Upper lobe of right lung (tissue), 1 donor: ENCODE measurements around the gene DMRT1. TPM values are rescaled to one million over a fixed set of nuclear protein-coding genes. Genes with fewer than 3 reads are reported as not detected.

Experiments used
- ATAC-seq: fragments of 200-7000 bp; cut with Tn5 transposase; one replicate; pipeline ENCODE4 v1.9.1; 2020; ENCODE audit warnings: mild to moderate bottlenecking, moderate library complexity
- DNase-seq: peaks from one replicate; pipeline ENCODE4 v3.0.0-alpha.2; 2020
- H3K27ac ChIP-seq: fragments of 200-600 bp; one replicate; pipeline ENCODE4 v1.8.0; 2022
- H3K27me3 ChIP-seq: fragments of 200-600 bp; one replicate; pipeline ENCODE4 v1.8.0; 2022; ENCODE audit warnings: mild to moderate bottlenecking
- H3K36me3 ChIP-seq: fragments of 200-600 bp; one replicate; pipeline ENCODE4 v1.8.0; 2022
- H3K4me1 ChIP-seq: fragments of 200-600 bp; one replicate; pipeline ENCODE4 v1.8.0; 2022
- H3K4me3 ChIP-seq: fragments of 200-600 bp; one replicate; pipeline ENCODE4 v1.8.0; 2022; ENCODE audit warnings: mild to moderate bottlenecking
- H3K9me3 ChIP-seq: fragments of 200-600 bp; one replicate; pipeline ENCODE4 v1.8.0; 2022
- CTCF ChIP-seq: fragments of 200-600 bp; IDR thresholded peaks from one replicate; pipeline ENCODE4 v1.8.0; 2022; ENCODE audit warnings: antibody characterized with exemption
- intact Hi-C: fragments of 100-400 bp; cut with DNase I; formaldehyde crosslinking; loops from one replicate; pipeline ENCODE4 v1.11.0; 2022
- total RNA-seq: library from RNA; stranded (reverse); fragmentation: NEBNext Ultra II Directional; extraction: Animal tissue kit (Norgen Biotek cat#: 25700); gene quantifications from one replicate; pipeline ENCODE4 v1.2.1, GENCODE V29; 2021
- donor health status: DM: no; HTN: yes; CAD: no; lungs with severe emphysema.

Gene DMRT1
- total RNA-seq, 1 donor from 2014 or later: not detected

- H3K9me3 ChIP-seq: no peaks in the 10 kb centered on the region
- peaks cover 98% of the 10 kb centered on the region for H3K27me3 ChIP-seq
- no peak for TF ChIP-seq CTCF
- DNase-seq (no peak), ATAC-seq (no peak)
- intact Hi-C loops: no loop called here
- H3K27ac ChIP-seq: no peak overlapping the region
- H3K4me3 ChIP-seq: no peak overlapping the region
- no peaks in the 10 kb centered on the region for H3K36me3 ChIP-seq
- peaks cover 13% of the 10 kb centered on the region for H3K4me1 ChIP-seq
Measured at GRCh38 chr9:967903-968641, 126.6 kb downstream of the DMRT1 start.

- H3K27ac ChIP-seq: no peak overlapping the region
- TF ChIP-seq CTCF: no peak
- DNase-seq (no peak), ATAC-seq (no peak)
- H3K36me3 ChIP-seq: no peaks in the 10 kb centered on the region
- intact Hi-C loops: no loop called here
- no peak overlapping the region for H3K4me3 ChIP-seq
- peaks cover 100% of the 10 kb centered on the region for H3K27me3 ChIP-seq
- H3K4me1 ChIP-seq: peaks cover 13% of the 10 kb centered on the region
- H3K9me3 ChIP-seq: no peaks in the 10 kb centered on the region
Measured at GRCh38 chr9:969310-970150, 128.0 kb downstream of the DMRT1 start.

- Histone ChIP-seq H3K9me3 (no peaks in the 10 kb centered on the region), H3K27me3 (peaks cover 100% of the 10 kb centered on the region), H3K27ac (no peak overlapping the region), H3K4me1 (peaks cover 13% of the 10 kb centered on the region), H3K36me3 (no peaks in the 10 kb centered on the region), H3K4me3 (no peak overlapping the region)
- ATAC-seq (no peak), DNase-seq (no peak)
- TF ChIP-seq CTCF: no peak
- intact Hi-C loops: no loop called here
Measured at GRCh38 chr9:970151-970996, 128.9 kb downstream of the DMRT1 start.

- no peak for DNase-seq
- H3K9me3 ChIP-seq: no peaks in the 10 kb centered on the region
- H3K27me3 ChIP-seq: peaks cover 100% of the 10 kb centered on the region
- intact Hi-C loops: no loop called here
- peak overlapping the region; percentile 36 for H3K4me3 ChIP-seq
- H3K27ac ChIP-seq: no peak overlapping the region
- ATAC-seq: peak; percentile 38
- H3K36me3 ChIP-seq: no peaks in the 10 kb centered on the region
- peaks cover 18% of the 10 kb centered on the region for H3K4me1 ChIP-seq
- TF ChIP-seq CTCF: no peak
Measured at GRCh38 chr9:971901-972500, 130.5 kb downstream of the DMRT1 start.
